ENCODE measurements around the gene RIOK3. TPM values are rescaled to one million over a fixed set of nuclear protein-coding genes. Genes with fewer than 3 reads are reported as not detected.

Gene RIOK3
- total RNA-seq, 4 donors from 2014 or later: 77.3 to 220 (median 114) TPM

- DNase-seq (no peak), ATAC-seq (no peak)
- H3K36me3 ChIP-seq: peaks cover 0 to 93% of the 10 kb centered on the region in 2 donors
- peaks cover 0 to 7% of the 10 kb centered on the region in 2 donors for H3K4me1 ChIP-seq
- in situ Hi-C loops (cut with MboI; ENCODE audit: low sequenced_read_pairs in 4 of 4): no loop called here
- no peaks in the 10 kb centered on the region for H3K9me3 ChIP-seq
- H3K27ac ChIP-seq: peak overlapping the region in 1 of 4 donors; percentile 53
- TF ChIP-seq POLR2A (IDR thresholded peaks at IDR 0.05): no peak
- TF ChIP-seq, protein P1, sequence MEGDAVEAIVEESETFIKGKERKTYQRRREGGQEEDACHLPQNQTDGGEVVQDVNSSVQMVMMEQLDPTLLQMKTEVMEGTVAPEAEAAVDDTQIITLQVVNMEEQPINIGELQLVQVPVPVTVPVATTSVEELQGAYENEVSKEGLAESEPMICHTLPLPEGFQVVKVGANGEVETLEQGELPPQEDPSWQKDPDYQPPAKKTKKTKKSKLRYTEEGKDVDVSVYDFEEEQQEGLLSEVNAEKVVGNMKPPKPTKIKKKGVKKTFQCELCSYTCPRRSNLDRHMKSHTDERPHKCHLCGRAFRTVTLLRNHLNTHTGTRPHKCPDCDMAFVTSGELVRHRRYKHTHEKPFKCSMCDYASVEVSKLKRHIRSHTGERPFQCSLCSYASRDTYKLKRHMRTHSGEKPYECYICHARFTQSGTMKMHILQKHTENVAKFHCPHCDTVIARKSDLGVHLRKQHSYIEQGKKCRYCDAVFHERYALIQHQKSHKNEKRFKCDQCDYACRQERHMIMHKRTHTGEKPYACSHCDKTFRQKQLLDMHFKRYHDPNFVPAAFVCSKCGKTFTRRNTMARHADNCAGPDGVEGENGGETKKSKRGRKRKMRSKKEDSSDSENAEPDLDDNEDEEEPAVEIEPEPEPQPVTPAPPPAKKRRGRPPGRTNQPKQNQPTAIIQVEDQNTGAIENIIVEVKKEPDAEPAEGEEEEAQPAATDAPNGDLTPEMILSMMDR (IDR thresholded peaks at IDR 0.05 in 4 of 5, conservative IDR thresholded peaks at IDR 0.05 in 1 of 5): no peak
- H3K27me3 ChIP-seq: no peaks in the 10 kb centered on the region
- intact Hi-C loops (cut with DNase I; ENCODE audit: low total_unique reads): no loop called here
- H3K4me3 ChIP-seq: no peak overlapping the region
These were observed 76.5 kb downstream of the RIOK3 start for GRCh38 chr18:23529604-23530003.

DNA sequence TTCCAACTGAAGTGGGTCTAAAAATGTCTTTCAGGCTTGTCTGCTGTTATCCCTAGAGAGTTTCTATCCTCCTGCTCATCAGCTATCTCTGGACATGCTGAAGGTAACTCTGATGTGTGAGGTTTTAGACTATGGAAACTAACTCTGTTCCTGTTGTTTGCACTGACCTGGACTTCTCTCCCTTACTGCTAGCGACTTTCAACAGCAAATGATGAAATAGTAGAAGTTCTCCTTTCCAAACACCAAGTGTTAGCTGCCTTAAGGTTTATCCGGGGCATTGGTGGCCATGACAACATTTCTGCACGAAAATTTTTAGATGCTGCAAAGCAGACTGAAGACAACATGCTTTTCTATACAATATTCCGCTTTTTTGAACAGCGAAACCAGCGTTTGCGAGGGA lies 77.1 kb downstream of the RIOK3 start:
- ATAC-seq (no peak), DNase-seq (no peak)
- Histone ChIP-seq H3K4me3 (no peak overlapping the region), H3K27me3 (no peaks in the 10 kb centered on the region), H3K4me1 (peaks cover 0 to 7% of the 10 kb centered on the region in 2 donors), H3K27ac (no peak overlapping the region), H3K36me3 (peaks cover 0 to 97% of the 10 kb centered on the region in 2 donors), H3K9me3 (no peaks in the 10 kb centered on the region)
- TF ChIP-seq POLR2A (IDR thresholded peaks at IDR 0.05): no peak
- TF ChIP-seq, protein P1 (IDR thresholded peaks at IDR 0.05 in 4 of 5, conservative IDR thresholded peaks at IDR 0.05 in 1 of 5): no peak
- in situ Hi-C loops (cut with MboI; ENCODE audit: low sequenced_read_pairs in 4 of 4): no loop called here
- intact Hi-C loops (cut with DNase I; ENCODE audit: low total_unique reads): no loop called here

DNA sequence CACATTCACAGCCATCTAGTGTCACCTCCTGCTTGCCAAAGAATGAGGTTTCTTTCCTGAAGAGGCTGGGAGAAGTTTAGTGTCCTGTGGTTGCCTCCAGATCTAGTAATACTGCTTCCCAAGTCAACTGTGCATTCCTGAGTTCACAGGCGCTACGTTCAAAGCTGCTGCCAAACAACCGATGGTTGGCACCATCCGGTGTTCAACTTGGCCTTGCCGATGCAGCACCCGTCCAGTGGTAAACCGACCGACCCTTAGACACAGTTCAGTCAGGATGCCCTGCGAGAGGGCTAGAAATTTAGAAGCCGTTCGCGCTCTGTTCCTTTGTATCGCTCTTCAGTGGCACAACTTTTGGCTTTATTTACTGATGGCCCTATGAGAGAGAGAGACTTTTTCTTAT lies 78.8 kb downstream of the RIOK3 start:
- DNase-seq (no peak), ATAC-seq (no peak)
- Histone ChIP-seq H3K27ac (no peak overlapping the region), H3K27me3 (no peaks in the 10 kb centered on the region), H3K9me3 (no peaks in the 10 kb centered on the region), H3K36me3 (peaks cover 0 to 97% of the 10 kb centered on the region in 2 donors), H3K4me3 (no peak overlapping the region), H3K4me1 (peaks cover 0 to 7% of the 10 kb centered on the region in 2 donors)
- TF ChIP-seq POLR2A (IDR thresholded peaks at IDR 0.05): no peak
- TF ChIP-seq, protein P1 (IDR thresholded peaks at IDR 0.05 in 4 of 5, conservative IDR thresholded peaks at IDR 0.05 in 1 of 5): no peak
- intact Hi-C loops (cut with DNase I; ENCODE audit: low total_unique reads) (no loop called here), in situ Hi-C loops (cut with MboI; ENCODE audit: low sequenced_read_pairs in 4 of 4) (no loop called here)

Other genes with a start within 250 kb of the RIOK3 start
- gene RMC1, start 50.2 kb downstream of the RIOK3 start, total RNA-seq: 10 to 100 TPM; 20.1 to 27.3 (median 25.2) TPM
- gene NPC1, start 133.2 kb downstream of the RIOK3 start, total RNA-seq: 10 to 100 TPM; 35.7 to 99.4 (median 46.2) TPM
- 1 to 10 TPM in 3 of 4 donors, under 1 TPM in 1; 0.93 to 2.8 (median 1.6) TPM for gene ANKRD29, start 209.6 kb downstream of the RIOK3 start, total RNA-seq
- gene LAMA3, start 236.2 kb downstream of the RIOK3 start, total RNA-seq: 1 to 10 TPM; 1.1 to 5.3 (median 2.1) TPM